Progenitor cell of endocrine pancreas (in vitro differentiated cells): ENCODE measurements around the gene TSGA10. TPM values are rescaled to one million over a fixed set of nuclear protein-coding genes. Genes with fewer than 3 reads are reported as not detected.

Source experiments
- DNase-seq: peaks from one replicate; pipeline ENCODE4 v3.0.0; 2021; ENCODE audit warnings: low spot score; ENCODE audit not compliant: unreplicated experiment
- H3K27ac Mint-ChIP-seq: 2 replicates; pipeline ENCODE4 v1.8.0; 2021; ENCODE audit warnings: mild to moderate bottlenecking, moderate library complexity, mixed read lengths
- H3K27me3 Mint-ChIP-seq: 2 replicates; pipeline ENCODE4 v1.8.0; 2021; ENCODE audit warnings: mixed read lengths
- H3K36me3 Mint-ChIP-seq: 2 replicates; pipeline ENCODE4 v1.8.0; 2022; ENCODE audit warnings: mixed read lengths; ENCODE audit not compliant: insufficient read depth
- H3K4me1 Mint-ChIP-seq: 2 replicates; pipeline ENCODE4 v1.8.0; 2021; ENCODE audit warnings: low read depth, mixed read lengths
- H3K4me3 Mint-ChIP-seq: 2 replicates; pipeline ENCODE4 v1.8.0; 2021; ENCODE audit warnings: low read depth, mild to moderate bottlenecking, moderate library complexity, mixed read lengths
- H3K9me3 Mint-ChIP-seq: 2 replicates; pipeline ENCODE4 v1.8.0; 2021; ENCODE audit warnings: low read depth, mixed read lengths
- CTCF ChIP-seq: fragments of 200-600 bp; sonication (generic); IDR thresholded peaks from one replicate; pipeline ENCODE4 v1.5.0; 2021; ENCODE audit warnings: antibody characterized with exemption, mild to moderate bottlenecking; ENCODE audit not compliant: unreplicated experiment
- total RNA-seq: library from RNA; stranded (reverse); gene quantifications from 2 replicates; pipeline ENCODE4 v1.2.1, GENCODE V29; 2021

TSGA10 gene
- total RNA-seq, 1 donor from 2014 or later, result 13.8 TPM

GRCh38 chr2:98948956-98949739 is 205.6 kb downstream of the TSGA10 start:
- Mint-ChIP-seq H3K9me3 (no peaks in the 10 kb centered on the region), H3K4me3 (no peak overlapping the region), H3K27ac (no peak overlapping the region), H3K27me3 (peaks cover 25% of the 10 kb centered on the region), H3K4me1 (no peaks in the 10 kb centered on the region), H3K36me3 (no peaks in the 10 kb centered on the region)
- DNase-seq, result no peak
- TF ChIP-seq CTCF, result no peak

GRCh38 chr2:98947554-98947953 is 207.2 kb downstream of the TSGA10 start:
- Mint-ChIP-seq H3K4me3 (no peak overlapping the region), H3K36me3 (no peaks in the 10 kb centered on the region), H3K27me3 (peaks cover 21% of the 10 kb centered on the region), H3K4me1 (no peaks in the 10 kb centered on the region), H3K27ac (no peak overlapping the region), H3K9me3 (no peaks in the 10 kb centered on the region)
- TF ChIP-seq CTCF, result no peak
- DNase-seq, result no peak

Other genes starting within 250 kb of the TSGA10 start
- 1.6 and 2.1 TPM in 2 replicates for gene CRACDL, start 218.7 kb downstream of the TSGA10 start, total RNA-seq
- 16.0 and 19.6 TPM in 2 replicates for gene C2orf15, start 13.2 kb downstream of the TSGA10 start, total RNA-seq
- gene LIPT1, start within 50 bp of the TSGA10 start, total RNA-seq, result 5.3 and 6.3 TPM in 2 replicates
- gene MITD1, start 26.1 kb upstream of the TSGA10 start, total RNA-seq, result 37.8 and 38.4 TPM in 2 replicates
- gene MRPL30, start 26.2 kb upstream of the TSGA10 start, total RNA-seq, result 32.6 and 37.3 TPM in 2 replicates
- gene LYG2, start 100.7 kb upstream of the TSGA10 start, total RNA-seq, result not detected in 2 replicates
- gene LYG1, start 146.3 kb upstream of the TSGA10 start, total RNA-seq, result 3.3 and 3.4 TPM in 2 replicates
- 28.9 and 32.7 TPM in 2 replicates for gene TXNDC9, start 181.4 kb upstream of the TSGA10 start, total RNA-seq
- gene EIF5B, start 182.4 kb upstream of the TSGA10 start, total RNA-seq, result 40.1 and 41.9 TPM in 2 replicates